BJ (cell line): ENCODE measurements around the gene RASAL3. TPM values are rescaled to one million over a fixed set of nuclear protein-coding genes. Genes with fewer than 3 reads are reported as not detected.
A peak's percentile ranks its signal among the peaks of the same experiment; 100 is the strongest.

Source experiments
- CTCF ChIA-PET: fragments of 350-600 bp; formaldehyde crosslinking; extraction: SDS; loops from one replicate; lab custom pipeline; 2021; ENCODE audit warnings: antibody characterized with exemption, inconsistent platforms; lab: Yijun Ruan, JAX
- POLR2A ChIA-PET: fragments of 300-600 bp; sonication (Branson Sonifier 250); formaldehyde crosslinking; extraction: SDS; loops from one replicate; lab custom pipeline; 2021; ENCODE audit warnings: antibody characterized with exemption; lab: Charles Lee
- DNase-seq: peaks from one replicate; pipeline ENCODE4 v3.0.0-alpha.2; 2011; ENCODE audit warnings: low read depth
- H3K27me3 ChIP-seq: 2 replicates; pipeline ENCODE4 v1.6.0; 2011; ENCODE audit warnings: low read length; ENCODE audit not compliant: control insufficient read depth, insufficient read depth
- H3K36me3 ChIP-seq: 2 replicates; pipeline ENCODE4 v1.5.1; 2011; ENCODE audit warnings: low read length; ENCODE audit not compliant: control insufficient read depth, insufficient read depth
- H3K4me3 ChIP-seq: 2 replicates; pipeline ENCODE4 v1.5.1; 2011; ENCODE audit warnings: low read depth, mild to moderate bottlenecking, control low read depth, low read length
- CTCF ChIP-seq: IDR thresholded peaks from 2 replicates; pipeline ENCODE4 v1.5.1; 2011; ENCODE audit warnings: low read depth, mild to moderate bottlenecking, control low read depth, inconsistent platforms, low read length, moderate library complexity; ENCODE audit not compliant: insufficient read depth
- polyA plus RNA-seq: library from polyadenylated mRNA; depleted of rRNA; stranded (reverse); fragments of >200 nt; gene quantifications from 2 replicates; pipeline ENCODE4 v1.2.3, GENCODE V29; 2011

RASAL3 gene
- polyA plus RNA-seq, 1 experiment: not detected

GRCh38 chr19:15456441-15456840, 7.9 kb downstream of the RASAL3 start:
- POLR2A ChIA-PET: no interaction called here
- no peak for DNase-seq
- no peak overlapping the region for H3K4me3 ChIP-seq
- no peaks in the 10 kb centered on the region for H3K36me3 ChIP-seq
- peaks cover 12% of the 10 kb centered on the region for H3K27me3 ChIP-seq
- TF ChIP-seq CTCF: no peak
- CTCF ChIA-PET: interaction anchor here (1.2 kb wide), 1 partner anchor 19 kb away, joined by 3 read pairs; no protein-coding TSS in a partner anchor

- H3K36me3 ChIP-seq: no peaks in the 10 kb centered on the region
- DNase-seq: no peak
- ChIA-PET POLR2A (no interaction called here), CTCF (interaction anchor here (0.7 kb wide), 1 partner anchor 9 kb away, joined by 3 read pairs; the partner anchor contains the start of gene RASAL3)
- TF ChIP-seq CTCF: no peak
- peaks cover 12% of the 10 kb centered on the region for H3K27me3 ChIP-seq
- no peak overlapping the region for H3K4me3 ChIP-seq
These were observed 8.3 kb downstream of the RASAL3 start for GRCh38 chr19:15455996-15456395.

GRCh38 chr19:15453906-15454860, 10.2 kb downstream of the RASAL3 start:
- Histone ChIP-seq H3K36me3 (no peaks in the 10 kb centered on the region), H3K4me3 (no peak overlapping the region), H3K27me3 (peaks cover 12% of the 10 kb centered on the region)
- ChIA-PET POLR2A (no interaction called here), CTCF (interaction anchor here (0.6 to 1.2 kb wide), 2 partner anchors 13 to 332 kb away, joined by 3 to 4 read pairs; no protein-coding TSS in a partner anchor)
- TF ChIP-seq CTCF: peak; percentile 17; the same call in 1 of the 2 replicates
- DNase-seq: no peak

- no peak for DNase-seq
- peak; percentile 37; the same call in 1 of the 2 replicates for TF ChIP-seq CTCF
- ChIA-PET CTCF (no interaction called here), POLR2A (no interaction called here)
- Histone ChIP-seq H3K27me3 (peaks cover 8% of the 10 kb centered on the region), H3K36me3 (no peaks in the 10 kb centered on the region), H3K4me3 (peak overlapping the region; percentile 41)
These were observed 11.2 kb downstream of the RASAL3 start for GRCh38 chr19:15453091-15453578.
